Fibroblast of lung (primary cell): ENCODE results near the gene RUNX2. TPM values are rescaled to one million over a fixed set of nuclear protein-coding genes. Genes with fewer than 3 reads are reported as not detected.

Experiments used
- DNase-seq, 2 donors: peaks; one replicate each; pipeline versions ENCODE4 v3.0.0 to v3.0.0-alpha.2; 2010; ENCODE audit warnings: low read depth in 2 of 2
- H2AFZ ChIP-seq: 2 replicates; pipeline ENCODE4 v1.5.1; 2012; ENCODE audit warnings: low read length, control low read depth, inconsistent platforms
- H3K27ac ChIP-seq: 2 replicates; pipeline ENCODE4 v1.5.1; 2011; ENCODE audit warnings: low read length, control low read depth; ENCODE audit not compliant: insufficient read depth
- H3K27me3 ChIP-seq: 2 replicates; pipeline ENCODE4 v1.5.1; 2011; ENCODE audit warnings: mild to moderate bottlenecking, low read length; ENCODE audit not compliant: control insufficient read depth, insufficient read depth
- H3K36me3 ChIP-seq: 2 replicates; pipeline ENCODE4 v1.5.1; 2011; ENCODE audit warnings: low read length; ENCODE audit not compliant: control insufficient read depth, insufficient read depth
- H3K4me1 ChIP-seq: 2 replicates; pipeline ENCODE4 v1.5.1; 2011; ENCODE audit warnings: low read length; ENCODE audit not compliant: control insufficient read depth, insufficient read depth; ENCODE audit errors: extremely low read depth
- H3K4me2 ChIP-seq: 2 replicates; pipeline ENCODE4 v1.5.1; 2011; ENCODE audit warnings: low read length, control low read depth; ENCODE audit not compliant: insufficient read depth; ENCODE audit errors: extremely low read depth
- H3K4me3 ChIP-seq, 4 experiments: fragments of 200-600 bp in 1 of 4; sonication (generic) in 1 of 4; replicated peaks in 1 of 4; 2 replicates each; pipeline ENCODE4 v1.5.1; 2011 to 2016; ENCODE audit warnings: low read length in 4 of 4, low read depth in 3 of 4, mild to moderate bottlenecking in 3 of 4, control low read depth in 2 of 4, inconsistent platforms in 1 of 4, mixed read lengths in 1 of 4; ENCODE audit not compliant: insufficient read depth in 1 of 4; ENCODE audit errors: control extremely low read depth in 1 of 4
- H3K79me2 ChIP-seq: 2 replicates; pipeline ENCODE4 v1.5.1; 2012; ENCODE audit warnings: mild to moderate bottlenecking, low read length, inconsistent platforms; ENCODE audit not compliant: control insufficient read depth, insufficient read depth
- H3K9ac ChIP-seq: 2 replicates; pipeline ENCODE4 v1.5.1; 2011; ENCODE audit warnings: mild to moderate bottlenecking, low read length, control low read depth; ENCODE audit not compliant: insufficient read depth
- H3K9me3 ChIP-seq: 2 replicates; pipeline ENCODE4 v1.5.1; 2012; ENCODE audit warnings: low read depth, low read length; ENCODE audit not compliant: control insufficient read depth, insufficient read depth
- H4K20me1 ChIP-seq: 2 replicates; pipeline ENCODE4 v1.5.1; 2011; ENCODE audit warnings: low read length; ENCODE audit not compliant: control insufficient read depth, insufficient read depth; ENCODE audit errors: extremely low read depth
- CTCF ChIP-seq, 2 donors: IDR thresholded peaks in 1 of 2; conservative IDR thresholded peaks in 1 of 2; 1 replicate in 1 of 2; 2 replicates in 1 of 2; pipeline ENCODE4 v1.5.1; 2011 to 2012; ENCODE audit warnings: low read length in 2 of 2, control low read depth in 1 of 2, inconsistent platforms in 1 of 2, low read depth in 1 of 2, mild to moderate bottlenecking in 1 of 2
- EZH2 ChIP-seq: IDR thresholded peaks from 2 replicates; pipeline ENCODE4 v1.5.1; 2012; ENCODE audit warnings: low read length, control low read depth, mild to moderate bottlenecking; ENCODE audit errors: missing control alignments
- polyA plus RNA-seq, 2 donors: library from polyadenylated mRNA; depleted of rRNA in 1 of 2; stranded (reverse) in 1 of 2; unstranded in 1 of 2; fragments of >200 nt; gene quantifications; 2 replicates each; pipeline ENCODE4 v1.2.1, GENCODE V29; 2011 to 2012; ENCODE audit warnings: missing spikeins in 1 of 2
- total RNA-seq: library from RNA; depleted of rRNA; stranded (reverse); fragments of >200 nt; gene quantifications from 2 replicates; pipeline ENCODE4 v1.2.1, GENCODE V29; 2014

The RUNX2 gene
- total and polyA plus RNA-seq, 2 donors (not counting 1 experiment from before 2014, with no cell fraction given) = 2.5 to 4.5 TPM

DNA sequence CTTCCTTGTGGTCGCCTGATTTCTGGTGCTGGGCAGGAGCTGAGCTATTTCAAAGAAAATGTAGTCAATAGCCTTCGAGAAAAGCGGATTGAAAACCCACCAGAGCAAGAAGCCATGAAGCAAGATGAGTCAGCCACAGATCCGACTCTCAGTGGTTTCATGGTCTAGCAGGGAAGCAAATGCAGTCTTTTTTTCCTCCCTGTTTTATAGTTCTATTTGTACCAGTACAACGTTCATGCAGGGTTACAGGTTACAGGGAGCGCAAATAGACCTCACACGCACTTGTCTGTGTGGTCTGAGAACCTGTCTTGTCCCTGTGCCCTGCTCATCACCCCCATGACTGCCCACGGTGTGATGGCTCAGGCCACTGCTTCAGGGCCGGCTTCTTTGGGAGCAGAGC lies 359.4 kb downstream of the RUNX2 start:
- H2AFZ ChIP-seq = no peak overlapping the region
- H3K4me2 ChIP-seq = no peak overlapping the region
- DNase-seq = peak in 1 of 2 donors; percentile 35
- TF ChIP-seq CTCF (conservative IDR thresholded peaks at IDR 0.05 in 1 of 2, IDR thresholded peaks at IDR 0.05 in 1 of 2; ENCODE audit: low read depth in 1 of 2, low read length in 2 of 2) (no peak), EZH2 (no peak)
- no peak overlapping the region for H3K27ac ChIP-seq
- H3K9ac ChIP-seq = no peak overlapping the region
- H3K9me3 ChIP-seq = no peaks in the 10 kb centered on the region
- H3K4me1 ChIP-seq = no peaks in the 10 kb centered on the region
- no peaks in the 10 kb centered on the region for H3K36me3 ChIP-seq
- no peaks in the 10 kb centered on the region for H3K27me3 ChIP-seq
- no peaks in the 10 kb centered on the region for H4K20me1 ChIP-seq
- H3K4me3 ChIP-seq = no peak overlapping the region
- no peaks in the 10 kb centered on the region for H3K79me2 ChIP-seq

DNA sequence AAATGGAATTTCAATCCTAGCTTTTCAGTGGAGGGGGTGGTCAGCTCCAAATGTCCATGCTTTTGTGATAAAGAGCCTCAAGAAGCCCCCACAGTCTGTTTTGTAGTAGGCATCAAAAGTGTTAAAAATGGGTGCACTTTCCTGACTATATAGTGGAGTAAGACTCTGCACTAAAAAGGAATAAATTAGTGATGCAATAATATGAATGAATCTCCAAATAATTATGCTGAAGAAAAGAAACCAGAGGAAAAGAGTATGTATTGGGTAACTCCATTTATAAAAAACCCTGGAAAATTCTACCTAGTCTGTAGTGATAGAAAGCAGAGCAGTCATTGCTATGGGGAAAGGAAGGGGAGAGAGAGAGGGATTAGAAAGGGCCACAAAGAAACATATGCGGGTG lies 360.1 kb downstream of the RUNX2 start:
- H3K4me1 ChIP-seq = no peaks in the 10 kb centered on the region

GRCh38 chr6:45689926-45690615 lies 361.9 kb downstream of the RUNX2 start:
- no peak overlapping the region for H2AFZ ChIP-seq

More for the DNA sequence above, 360.1 kb downstream of the RUNX2 start:
- no peak overlapping the region for H3K4me2 ChIP-seq
- H4K20me1 ChIP-seq = no peaks in the 10 kb centered on the region
- H3K79me2 ChIP-seq = no peaks in the 10 kb centered on the region
- no peak overlapping the region for H3K4me3 ChIP-seq
- H3K27me3 ChIP-seq = no peaks in the 10 kb centered on the region
- H3K9ac ChIP-seq = no peak overlapping the region
- no peak overlapping the region for H2AFZ ChIP-seq
- H3K36me3 ChIP-seq = no peaks in the 10 kb centered on the region
- no peak for DNase-seq
- TF ChIP-seq EZH2 (no peak), CTCF (conservative IDR thresholded peaks at IDR 0.05 in 1 of 2, IDR thresholded peaks at IDR 0.05 in 1 of 2; ENCODE audit: low read depth in 1 of 2, low read length in 2 of 2) (no peak)
- no peaks in the 10 kb centered on the region for H3K9me3 ChIP-seq
- H3K27ac ChIP-seq = no peak overlapping the region

More at GRCh38 chr6:45689926-45690615, 361.9 kb downstream of the RUNX2 start:
- Histone ChIP-seq H3K4me2 (no peak overlapping the region), H3K9me3 (no peaks in the 10 kb centered on the region), H4K20me1 (no peaks in the 10 kb centered on the region), H3K27ac (no peak overlapping the region), H3K36me3 (no peaks in the 10 kb centered on the region), H3K9ac (no peak overlapping the region), H3K4me3 (no peak overlapping the region), H3K27me3 (no peaks in the 10 kb centered on the region), H3K79me2 (no peaks in the 10 kb centered on the region), H3K4me1 (no peaks in the 10 kb centered on the region)
- DNase-seq = no peak
- TF ChIP-seq EZH2 (no peak), CTCF (conservative IDR thresholded peaks at IDR 0.05 in 1 of 2, IDR thresholded peaks at IDR 0.05 in 1 of 2; ENCODE audit: low read depth in 1 of 2, low read length in 2 of 2) (no peak)
